Measurements from ENCODE around the gene GPRC5A.

Gene GPRC5A

GRCh38 chr12:12902036-12902435 is 10.7 kb downstream of the GPRC5A start:
- TF ChIP-seq, protein P1, sequence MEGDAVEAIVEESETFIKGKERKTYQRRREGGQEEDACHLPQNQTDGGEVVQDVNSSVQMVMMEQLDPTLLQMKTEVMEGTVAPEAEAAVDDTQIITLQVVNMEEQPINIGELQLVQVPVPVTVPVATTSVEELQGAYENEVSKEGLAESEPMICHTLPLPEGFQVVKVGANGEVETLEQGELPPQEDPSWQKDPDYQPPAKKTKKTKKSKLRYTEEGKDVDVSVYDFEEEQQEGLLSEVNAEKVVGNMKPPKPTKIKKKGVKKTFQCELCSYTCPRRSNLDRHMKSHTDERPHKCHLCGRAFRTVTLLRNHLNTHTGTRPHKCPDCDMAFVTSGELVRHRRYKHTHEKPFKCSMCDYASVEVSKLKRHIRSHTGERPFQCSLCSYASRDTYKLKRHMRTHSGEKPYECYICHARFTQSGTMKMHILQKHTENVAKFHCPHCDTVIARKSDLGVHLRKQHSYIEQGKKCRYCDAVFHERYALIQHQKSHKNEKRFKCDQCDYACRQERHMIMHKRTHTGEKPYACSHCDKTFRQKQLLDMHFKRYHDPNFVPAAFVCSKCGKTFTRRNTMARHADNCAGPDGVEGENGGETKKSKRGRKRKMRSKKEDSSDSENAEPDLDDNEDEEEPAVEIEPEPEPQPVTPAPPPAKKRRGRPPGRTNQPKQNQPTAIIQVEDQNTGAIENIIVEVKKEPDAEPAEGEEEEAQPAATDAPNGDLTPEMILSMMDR (IDR thresholded peaks at IDR 0.05; ENCODE audit: borderline replicate concordance, insufficient read depth, low read depth, low read length): no peak
- no peak overlapping the region for H3K4me3 ChIP-seq (ENCODE audit: low read depth, low read length)

DNA sequence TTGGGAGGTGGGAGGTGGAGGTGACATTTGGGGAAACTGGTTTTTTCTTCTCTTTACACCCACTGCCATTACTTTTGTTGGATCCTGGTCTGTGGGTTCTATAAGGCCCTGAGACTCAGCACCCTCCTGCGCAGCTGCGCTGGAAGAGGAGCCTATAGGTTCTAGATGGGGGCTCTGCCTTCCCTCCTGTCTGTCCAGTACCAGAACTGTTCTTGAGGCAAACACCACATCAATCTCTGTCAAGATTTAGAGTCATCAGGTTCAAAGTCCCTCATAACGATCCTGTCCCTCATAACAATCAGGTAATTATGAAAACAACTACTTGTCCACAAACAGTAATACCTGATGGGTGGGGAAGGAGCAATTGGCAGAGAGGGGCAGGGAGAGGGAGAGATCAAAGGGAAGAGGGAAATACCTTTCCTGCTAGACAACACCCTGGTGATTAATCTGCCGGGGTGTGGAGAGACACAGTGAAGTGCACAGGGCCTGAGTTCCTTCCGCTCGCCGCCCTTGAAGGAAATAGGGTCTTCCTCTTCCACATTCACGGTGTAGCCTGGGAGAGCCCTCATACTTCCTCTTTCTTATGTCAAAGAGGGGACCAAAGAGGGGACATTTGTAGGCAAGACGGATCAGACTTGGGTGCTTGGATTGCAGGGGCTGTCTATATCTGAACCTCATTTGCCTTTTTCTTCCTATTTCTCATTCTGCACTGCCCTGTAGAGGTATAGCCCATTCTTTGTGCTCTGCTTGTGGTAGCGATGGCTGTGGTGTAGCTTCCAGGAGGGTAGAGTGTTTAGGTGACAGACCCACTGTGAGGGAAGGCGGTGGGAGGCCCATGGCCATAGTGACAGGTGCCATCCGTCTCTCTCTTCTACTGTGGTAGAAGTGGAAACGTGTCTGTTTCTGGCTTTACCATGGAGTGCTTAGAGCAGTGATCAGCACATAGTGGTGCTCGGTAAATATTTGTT is 12.6 kb downstream of the GPRC5A start:
- no peak overlapping the region for H3K4me3 ChIP-seq (ENCODE audit: low read depth, low read length)
- TF ChIP-seq, protein P1 (IDR thresholded peaks at IDR 0.05; ENCODE audit: borderline replicate concordance, insufficient read depth, low read depth, low read length): no peak

GRCh38 chr12:12907552-12907951 is 16.2 kb downstream of the GPRC5A start:
- TF ChIP-seq, protein P1 (IDR thresholded peaks at IDR 0.05; ENCODE audit: borderline replicate concordance, insufficient read depth, low read depth, low read length): no peak
- H3K4me3 ChIP-seq (ENCODE audit: low read depth, low read length): no peak overlapping the region

- H3K4me3 ChIP-seq (ENCODE audit: low read depth, low read length): no peak overlapping the region
- TF ChIP-seq, protein P1 (IDR thresholded peaks at IDR 0.05; ENCODE audit: borderline replicate concordance, insufficient read depth, low read depth, low read length): no peak
These were observed 16.9 kb downstream of the GPRC5A start for GRCh38 chr12:12908252-12908651.

DNA sequence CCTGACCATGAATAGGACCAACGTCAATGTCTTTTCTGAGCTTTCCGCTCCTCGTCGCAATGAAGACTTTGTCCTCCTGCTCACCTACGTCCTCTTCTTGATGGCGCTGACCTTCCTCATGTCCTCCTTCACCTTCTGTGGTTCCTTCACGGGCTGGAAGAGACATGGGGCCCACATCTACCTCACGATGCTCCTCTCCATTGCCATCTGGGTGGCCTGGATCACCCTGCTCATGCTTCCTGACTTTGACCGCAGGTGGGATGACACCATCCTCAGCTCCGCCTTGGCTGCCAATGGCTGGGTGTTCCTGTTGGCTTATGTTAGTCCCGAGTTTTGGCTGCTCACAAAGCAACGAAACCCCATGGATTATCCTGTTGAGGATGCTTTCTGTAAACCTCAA is 17.3 kb downstream of the GPRC5A start:
- TF ChIP-seq, protein P1 (IDR thresholded peaks at IDR 0.05; ENCODE audit: borderline replicate concordance, insufficient read depth, low read depth, low read length): no peak

GRCh38 chr12:12909228-12909994 is 18.0 kb downstream of the GPRC5A start:
- no peak overlapping the region for H3K4me3 ChIP-seq (ENCODE audit: low read depth, low read length)
- TF ChIP-seq, protein P1 (IDR thresholded peaks at IDR 0.05; ENCODE audit: borderline replicate concordance, insufficient read depth, low read depth, low read length): no peak

More for the DNA sequence above, 17.3 kb downstream of the GPRC5A start:
- no peak overlapping the region for H3K4me3 ChIP-seq (ENCODE audit: low read depth, low read length)
